GM13977 (cell line): ENCODE measurements around the gene CCBE1.

ENCODE experiments used
- DNase-seq: peaks from one replicate; pipeline ENCODE4 v3.0.0; 2012; ENCODE audit warnings: low spot score
- CTCF ChIP-seq: IDR thresholded peaks from 2 replicates; pipeline ENCODE4 v1.5.1; 2012; ENCODE audit warnings: mild to moderate bottlenecking, control low read depth; ENCODE audit not compliant: insufficient read depth; ENCODE audit errors: extremely low read depth, missing control alignments
- in situ Hi-C: fragments of 300-500 bp; cut with MboI; formaldehyde crosslinking; loops from one replicate; pipeline ENCODE4 v1.12.0; 2022; ENCODE audit warnings: low sequenced_read_pairs, low pct_unique_long_range_greater_than_20kb, mixed read lengths, inconsistent platforms; ENCODE audit not compliant: unreplicated experiment

The CCBE1 gene

GRCh38 chr18:59564561-59564960 is 132.7 kb downstream of the CCBE1 start:
- in situ Hi-C loops: no loop called here
- TF ChIP-seq CTCF: no peak
- no peak for DNase-seq

DNA sequence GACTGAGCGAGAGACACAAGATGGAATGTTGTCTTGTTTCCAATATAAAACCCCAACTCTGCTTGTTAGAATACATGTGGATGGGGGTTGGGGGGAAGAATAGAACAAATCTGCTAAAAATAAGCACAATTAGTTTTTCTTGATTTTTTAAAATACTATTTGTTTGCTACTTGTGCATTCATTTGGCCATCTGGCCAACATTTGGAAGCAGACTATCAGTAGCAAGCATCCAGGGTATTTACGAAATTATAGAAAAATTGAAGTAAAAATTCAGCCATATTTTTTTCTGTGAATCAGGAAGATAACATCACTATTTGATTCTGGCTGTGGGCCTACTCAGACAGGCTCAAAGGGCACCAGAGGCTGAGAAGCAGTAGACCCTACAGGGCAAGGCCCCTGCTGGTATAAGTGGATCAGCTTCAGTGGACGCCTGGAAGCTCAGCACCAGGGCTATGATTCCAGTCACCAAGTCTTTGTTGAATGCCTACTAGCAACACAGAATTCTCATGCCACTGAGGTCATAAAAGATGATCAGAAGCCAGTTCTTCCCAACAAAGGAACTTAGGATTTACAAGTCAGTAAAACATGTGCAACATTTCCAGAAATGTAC is 133.9 kb downstream of the CCBE1 start:
- in situ Hi-C loops: no loop called here
- TF ChIP-seq CTCF: no peak

DNA sequence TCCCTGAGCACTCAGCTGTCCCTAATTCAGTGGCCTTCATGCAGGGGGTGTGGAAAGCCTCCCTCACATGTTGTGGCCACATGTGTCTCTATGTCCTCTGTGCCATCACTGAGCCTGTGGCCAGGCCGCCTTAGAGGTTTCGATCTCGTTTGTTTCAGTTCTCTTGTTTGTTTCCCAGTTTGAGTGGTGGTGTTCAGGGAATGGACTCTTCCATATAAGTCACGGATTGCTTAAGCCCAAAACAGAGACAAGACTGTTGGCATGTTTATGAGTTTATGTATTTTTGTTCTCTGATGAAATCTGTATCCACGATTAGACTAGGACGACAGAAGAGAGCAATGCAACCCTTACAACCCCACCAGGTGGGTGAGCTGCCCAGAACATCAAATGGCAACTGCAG is 134.5 kb downstream of the CCBE1 start:
- no peak for TF ChIP-seq CTCF
- in situ Hi-C loops: no loop called here
- DNase-seq: no peak

More for the DNA sequence above, 133.9 kb downstream of the CCBE1 start:
- no peak for DNase-seq

- DNase-seq: no peak
- in situ Hi-C loops: no loop called here
- TF ChIP-seq CTCF: no peak
These were observed 135.6 kb downstream of the CCBE1 start for GRCh38 chr18:59561612-59562011.

GRCh38 chr18:59560556-59560955 is 136.7 kb downstream of the CCBE1 start:
- in situ Hi-C loops: no loop called here
- DNase-seq: no peak
- no peak for TF ChIP-seq CTCF

DNA sequence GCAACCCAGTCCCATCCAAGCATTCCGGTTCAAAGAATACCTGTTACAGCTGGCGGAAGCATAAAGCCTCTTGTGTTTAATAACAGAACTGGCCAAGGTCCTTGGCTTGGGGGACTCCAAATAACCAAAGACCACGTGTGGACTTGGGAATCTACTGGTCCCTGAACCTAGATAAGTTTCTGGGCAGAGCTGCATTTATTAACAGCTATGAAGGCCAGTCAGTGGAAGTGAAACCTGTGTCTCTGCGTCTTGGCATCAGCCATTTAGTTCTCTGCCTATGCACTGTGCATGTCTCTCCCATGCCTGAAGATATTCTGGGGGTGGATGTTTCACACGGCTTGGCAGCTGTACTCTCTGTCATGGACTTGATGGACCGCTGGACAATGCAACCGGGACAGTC is 137.7 kb downstream of the CCBE1 start:
- in situ Hi-C loops: no loop called here
- DNase-seq: no peak
- TF ChIP-seq CTCF: no peak
